Activated CD8-positive, alpha-beta memory T cell treated with anti-CD3 and anti-CD28 coated beads for 36 hours (primary cell): ENCODE data around the gene SMG5. TPM values are rescaled to one million over a fixed set of nuclear protein-coding genes. Genes with fewer than 3 reads are reported as not detected.
"Not testable (repeated sequence)": the region's sequence is repeated elsewhere in the genome, so short reads cannot be mapped to it uniquely, and the experiment has no call there.

Source experiments
- CTCF ChIA-PET: fragments of 350-600 bp; sonication (Branson Sonifier 250); formaldehyde crosslinking; loops from one replicate; lab custom pipeline; 2021; ENCODE audit warnings: antibody characterized with exemption; lab: Charles Lee
- POLR2A ChIA-PET: fragments of 350-600 bp; sonication (Branson Sonifier 250); formaldehyde crosslinking; loops from one replicate; lab custom pipeline; 2021; ENCODE audit warnings: antibody characterized with exemption; lab: Charles Lee
- total RNA-seq, 2 experiments: library from RNA; stranded (reverse); gene quantifications; one replicate each; pipeline ENCODE4 v1.2.3, GENCODE V29; 2021

Gene SMG5
- 100 to 1,000 TPM; 109 to 112 TPM for total RNA-seq

GRCh38 chr1:156282479-156283222 lies at the start of gene SMG5:
Gene SMG5, minus strand, starts transcription at chr1:156282825. Its CDS starts 145 bp downstream, at chr1:156282680.
- POLR2A ChIA-PET = interaction anchor here (0.6 to 1.9 kb wide), 13 partner anchors 9 to 89 kb away, joined by 3 to 8 read pairs (median 3); partner anchors contain the start of genes CCT3, GLMP, PMF1 and SLC25A44
- CTCF ChIA-PET = interaction anchor here (0.6 to 2.6 kb wide), 16 partner anchors 9 to 293 kb away, joined by 3 to 9 read pairs (median 4); partner anchors contain the start of gene GLMP

GRCh38 chr1:156323179-156323578 lies 40.6 kb upstream of the SMG5 start:
- CTCF ChIA-PET = interaction anchor here (0.5 kb wide), 1 partner anchor 284 kb away, joined by 4 read pairs; no protein-coding TSS in a partner anchor
- POLR2A ChIA-PET = not testable (repeated sequence)

- ChIA-PET CTCF (no interaction called here), POLR2A (no interaction called here)
These were observed 37.9 kb upstream of the SMG5 start for GRCh38 chr1:156320560-156320959.

GRCh38 chr1:156319664-156320063 lies 37.0 kb upstream of the SMG5 start:
- ChIA-PET CTCF (interaction anchor here (0.7 to 1.9 kb wide), 8 partner anchors 9 to 709 kb away, joined by 3 to 5 read pairs (median 3); partner anchors contain the start of gene TMEM79), POLR2A (no interaction called here)

- POLR2A ChIA-PET = interaction anchor here (0.7 kb wide), 1 partner anchor 59 kb away, joined by 6 read pairs; no protein-coding TSS in a partner anchor
- CTCF ChIA-PET = interaction anchor here (0.9 to 1.0 kb wide), 2 partner anchors 33 to 176 kb away, joined by 3 read pairs; partner anchors contain the start of gene TMEM79
These were observed 34.3 kb upstream of the SMG5 start for GRCh38 chr1:156316909-156317308.

GRCh38 chr1:156310962-156311361 lies 28.3 kb upstream of the SMG5 start:
- ChIA-PET CTCF (interaction anchor here (0.9 to 1.3 kb wide), 3 partner anchors 9 to 333 kb away, joined by 3 to 4 read pairs (median 3); partner anchors contain the start of gene ARHGEF2), POLR2A (no interaction called here)

- ChIA-PET POLR2A (interaction anchor here (1.3 kb wide), 1 partner anchor 25 kb away, joined by 3 read pairs; the partner anchor contains the start of gene SMG5), CTCF (interaction anchor here (0.6 to 0.9 kb wide), 3 partner anchors 18 to 254 kb away, joined by 3 to 4 read pairs (median 3); no protein-coding TSS in a partner anchor)
These were observed 25.5 kb upstream of the SMG5 start for GRCh38 chr1:156308078-156308477.

GRCh38 chr1:156305215-156305614 lies 22.6 kb upstream of the SMG5 start:
- POLR2A ChIA-PET = interaction anchor here (0.6 kb wide), 1 partner anchor 30 kb away, joined by 3 read pairs; no protein-coding TSS in a partner anchor
- CTCF ChIA-PET = interaction anchor here (1.0 kb wide), 1 partner anchor 22 kb away, joined by 3 read pairs; the partner anchor contains the start of gene SMG5

- POLR2A ChIA-PET = interaction anchor here (0.8 to 1.1 kb wide), 4 partner anchors 9 to 34 kb away, joined by 3 to 8 read pairs (median 5); partner anchors contain the start of genes CCT3 and SMG5
- CTCF ChIA-PET = interaction anchor here (0.7 kb wide), 1 partner anchor 143 kb away, joined by 3 read pairs; no protein-coding TSS in a partner anchor
These were observed 20.6 kb upstream of the SMG5 start for GRCh38 chr1:156303241-156303640.

GRCh38 chr1:156298852-156299357 lies 16.3 kb upstream of the SMG5 start, which contains the start of gene VHLL:
Gene VHLL, minus strand, starts transcription at chr1:156299307. Its CDS starts 118 bp downstream, at chr1:156299189.
- POLR2A ChIA-PET = no interaction called here
- CTCF ChIA-PET = no interaction called here

GRCh38 chr1:156295391-156295947 lies 12.8 kb upstream of the SMG5 start, which contains the start of gene GLMP:
Gene GLMP, minus strand, starts transcription at chr1:156295679. Its CDS starts 34 bp downstream, at chr1:156295645.
- POLR2A ChIA-PET = interaction anchor here (0.6 to 2.0 kb wide), 3 partner anchors 13 to 22 kb away, joined by 3 to 8 read pairs (median 4); partner anchors contain the start of gene SMG5
- CTCF ChIA-PET = interaction anchor here (1.0 to 2.2 kb wide), 2 partner anchors 13 to 306 kb away, joined by 3 to 6 read pairs; partner anchors contain the start of gene SMG5

GRCh38 chr1:156293895-156294294 lies 11.3 kb upstream of the SMG5 start:
- CTCF ChIA-PET = interaction anchor here (2.2 kb wide), 1 partner anchor 12 kb away, joined by 6 read pairs; the partner anchor contains the start of gene SMG5

GRCh38 chr1:156293098-156293434 lies 10.4 kb upstream of the SMG5 start:
- POLR2A ChIA-PET = interaction anchor here (0.9 kb wide), 1 partner anchor 11 kb away, joined by 3 read pairs; no protein-coding TSS in a partner anchor
- CTCF ChIA-PET = no interaction called here

More at GRCh38 chr1:156293895-156294294, 11.3 kb upstream of the SMG5 start:
- POLR2A ChIA-PET = interaction anchor here (1.1 kb wide), 1 partner anchor 9 kb away, joined by 3 read pairs; no protein-coding TSS in a partner anchor

GRCh38 chr1:156291226-156292061 lies 8.8 kb upstream of the SMG5 start:
- ChIA-PET CTCF (no interaction called here), POLR2A (interaction anchor here (0.9 kb wide), 1 partner anchor 9 kb away, joined by 4 read pairs; the partner anchor contains the start of gene SMG5)

GRCh38 chr1:156289857-156290256 lies 7.2 kb upstream of the SMG5 start:
- ChIA-PET POLR2A (no interaction called here), CTCF (no interaction called here)

- CTCF ChIA-PET = no interaction called here
- POLR2A ChIA-PET = no interaction called here
These were observed 3.4 kb upstream of the SMG5 start for GRCh38 chr1:156286061-156286460.

GRCh38 chr1:156285437-156285836 lies 2.8 kb upstream of the SMG5 start:
- ChIA-PET CTCF (no interaction called here), POLR2A (no interaction called here)

- ChIA-PET CTCF (interaction anchor here (1.1 kb wide), 1 partner anchor 21 kb away, joined by 3 read pairs; no protein-coding TSS in a partner anchor), POLR2A (interaction anchor here (1.0 kb wide), 1 partner anchor 10 kb away, joined by 7 read pairs; no protein-coding TSS in a partner anchor)
These were observed 2.1 kb upstream of the SMG5 start for GRCh38 chr1:156284757-156285156.
